ENCODE measurements around the gene PLEKHG1. TPM values are rescaled to one million over a fixed set of nuclear protein-coding genes. Genes with fewer than 3 reads are reported as not detected.

Gene PLEKHG1
- total and polyA plus RNA-seq, 2 donors (not counting 1 experiment from before 2014, with no cell fraction given) = 66.2 to 450 TPM

- peaks cover 98% of the 10 kb centered on the region for H3K79me2 ChIP-seq (ENCODE audit: control insufficient read depth, insufficient read depth, low read length)
- peak overlapping the region; percentile 91 to 94 for H3K27ac ChIP-seq (ENCODE audit: low read length in 2 of 2)
- intact Hi-C loops (cut with micrococcal nuclease) = loop anchor here (1.0 to 10.0 kb wide), 4 partner anchors 35 to 218 kb away; no protein-coding TSS in a partner anchor
- peak overlapping the region; percentile 79 for H3K9ac ChIP-seq (ENCODE audit: low read length)
- peaks cover 88% of the 10 kb centered on the region for H3K4me1 Mint-ChIP-seq
- no peak for DNase-seq
- no peaks in the 10 kb centered on the region for H3K27me3 ChIP-seq (replicated peaks in 1 of 4; ENCODE audit: control extremely low read depth in 1 of 4, control insufficient read depth in 3 of 4, insufficient read depth in 4 of 4, low read length in 3 of 4)
- CTCF ChIA-PET = interaction anchor here (0.7 to 6.6 kb wide), 9 partner anchors 8 to 218 kb away, joined by 3 to 77 read pairs (median 5); partner anchors contain the start of gene PLEKHG1
- peaks cover 80 to 84% of the 10 kb centered on the region in 2 donors for H3K4me1 ChIP-seq (ENCODE audit: control insufficient read depth in 2 of 2, insufficient read depth in 2 of 2, low read length in 2 of 2)
- POLR2A ChIA-PET = interaction anchor here (0.6 to 9.2 kb wide), 3 partner anchors 9 to 131 kb away, joined by 3 to 84 read pairs (median 4); partner anchors contain the start of gene PLEKHG1
- H3K27ac Mint-ChIP-seq = peak overlapping the region; percentile 87
- no CpG with 5 or more reads among the region's 1 CpG for WGBS (ENCODE audit: insufficient coverage)
- peak overlapping the region; percentile 77 for H3K4me2 ChIP-seq (replicated peaks; ENCODE audit: low read depth, low read length, poor library complexity, severe bottlenecking)
- peak overlapping the region; percentile 98 for H3K4me3 Mint-ChIP-seq
- H2AFZ ChIP-seq (ENCODE audit: insufficient read depth, low read depth, low read length, poor library complexity, severe bottlenecking) = no peak overlapping the region
- no peak for ATAC-seq (ENCODE audit: low read depth)
- peak overlapping the region; percentile 51 to 84 (median 75) for H3K4me3 ChIP-seq (ENCODE audit: control extremely low read depth in 1 of 5, extremely low read depth in 1 of 5, insufficient read depth in 1 of 5, low read depth in 2 of 5, low read length in 4 of 5)
- H3K36me3 ChIP-seq (replicated peaks in 1 of 2; ENCODE audit: control extremely low read depth in 1 of 2, control insufficient read depth in 1 of 2, extremely low read depth in 1 of 2, insufficient read depth in 2 of 2, low read length in 1 of 2) = peaks cover 4 to 12% of the 10 kb centered on the region in 2 experiments
- no peaks in the 10 kb centered on the region for H3K27me3 Mint-ChIP-seq
- H3K9me3 Mint-ChIP-seq (ENCODE audit: insufficient read depth) = no peaks in the 10 kb centered on the region
- H3K9me3 ChIP-seq (ENCODE audit: control extremely low read depth in 1 of 3, control insufficient read depth in 2 of 3, insufficient read depth in 1 of 3, low read length in 2 of 3) = no peaks in the 10 kb centered on the region
- no peak for TF ChIP-seq EZH2 (IDR thresholded peaks at IDR 0.05; ENCODE audit: borderline replicate concordance, insufficient read depth, low read depth, low read length, poor library complexity, severe bottlenecking)
- TF ChIP-seq, protein P1, sequence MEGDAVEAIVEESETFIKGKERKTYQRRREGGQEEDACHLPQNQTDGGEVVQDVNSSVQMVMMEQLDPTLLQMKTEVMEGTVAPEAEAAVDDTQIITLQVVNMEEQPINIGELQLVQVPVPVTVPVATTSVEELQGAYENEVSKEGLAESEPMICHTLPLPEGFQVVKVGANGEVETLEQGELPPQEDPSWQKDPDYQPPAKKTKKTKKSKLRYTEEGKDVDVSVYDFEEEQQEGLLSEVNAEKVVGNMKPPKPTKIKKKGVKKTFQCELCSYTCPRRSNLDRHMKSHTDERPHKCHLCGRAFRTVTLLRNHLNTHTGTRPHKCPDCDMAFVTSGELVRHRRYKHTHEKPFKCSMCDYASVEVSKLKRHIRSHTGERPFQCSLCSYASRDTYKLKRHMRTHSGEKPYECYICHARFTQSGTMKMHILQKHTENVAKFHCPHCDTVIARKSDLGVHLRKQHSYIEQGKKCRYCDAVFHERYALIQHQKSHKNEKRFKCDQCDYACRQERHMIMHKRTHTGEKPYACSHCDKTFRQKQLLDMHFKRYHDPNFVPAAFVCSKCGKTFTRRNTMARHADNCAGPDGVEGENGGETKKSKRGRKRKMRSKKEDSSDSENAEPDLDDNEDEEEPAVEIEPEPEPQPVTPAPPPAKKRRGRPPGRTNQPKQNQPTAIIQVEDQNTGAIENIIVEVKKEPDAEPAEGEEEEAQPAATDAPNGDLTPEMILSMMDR (IDR thresholded peaks at IDR 0.05) = no peak
- no peaks in the 10 kb centered on the region for H4K20me1 ChIP-seq (ENCODE audit: control insufficient read depth, insufficient read depth, low read length, poor library complexity, severe bottlenecking)
Observed at GRCh38 chr6:150634964-150635292, 35.2 kb downstream of the PLEKHG1 start.

DNA sequence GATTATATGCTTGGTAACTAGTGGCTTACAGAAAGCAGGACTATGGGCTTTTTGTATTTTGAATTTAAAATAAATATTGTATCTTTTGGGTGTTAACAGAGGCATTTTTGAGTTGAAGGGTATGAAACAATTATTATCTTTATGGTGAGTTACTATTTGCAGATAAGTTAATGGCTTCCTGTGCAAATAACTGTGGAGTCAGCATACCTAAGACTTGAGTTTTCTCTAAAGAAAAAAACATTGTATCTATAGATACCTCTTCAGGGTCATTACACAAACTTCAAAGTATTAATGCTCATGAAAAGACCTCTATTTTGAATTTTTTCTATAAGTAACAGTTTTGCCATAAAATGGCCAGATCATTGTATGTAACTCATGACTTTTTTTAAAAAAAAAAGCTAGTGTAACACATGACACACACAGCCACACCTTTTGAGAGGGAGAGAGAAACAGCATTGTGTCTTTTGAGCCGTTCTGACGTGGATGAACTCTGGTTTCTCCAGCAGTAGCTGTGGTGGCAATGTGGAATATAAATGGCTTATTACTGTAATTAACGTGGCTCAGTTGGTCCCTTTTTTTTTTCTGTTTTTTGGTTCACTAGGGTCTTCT lies 36.3 kb downstream of the PLEKHG1 start:
- peak overlapping the region; percentile 79 for H3K9ac ChIP-seq (ENCODE audit: low read length)
- peak overlapping the region in 3 of 5 experiments; percentile 75 to 84 (median 79) for H3K4me3 ChIP-seq (ENCODE audit: control extremely low read depth in 1 of 5, extremely low read depth in 1 of 5, insufficient read depth in 1 of 5, low read depth in 2 of 5, low read length in 4 of 5)
- peak overlapping the region; percentile 17 for H2AFZ ChIP-seq (ENCODE audit: insufficient read depth, low read depth, low read length, poor library complexity, severe bottlenecking)
- Mint-ChIP-seq H3K27ac (peak overlapping the region; percentile 84), H3K4me3 (peak overlapping the region; percentile 98), H3K27me3 (no peaks in the 10 kb centered on the region), H3K9me3 (ENCODE audit: insufficient read depth) (no peaks in the 10 kb centered on the region), H3K4me1 (peaks cover 88% of the 10 kb centered on the region)
- no peak for ATAC-seq (ENCODE audit: low read depth)
- peak overlapping the region; percentile 91 to 94 for H3K27ac ChIP-seq (ENCODE audit: low read length in 2 of 2)
- CTCF ChIA-PET = interaction anchor here (0.7 to 6.6 kb wide), 7 partner anchors 14 to 219 kb away, joined by 3 to 77 read pairs (median 7); partner anchors contain the start of gene PLEKHG1
- POLR2A ChIA-PET = interaction anchor here (1.2 to 9.2 kb wide), 2 partner anchors 13 to 35 kb away, joined by 6 to 84 read pairs; partner anchors contain the start of gene PLEKHG1
- no peaks in the 10 kb centered on the region for H4K20me1 ChIP-seq (ENCODE audit: control insufficient read depth, insufficient read depth, low read length, poor library complexity, severe bottlenecking)
- TF ChIP-seq, protein P1 (IDR thresholded peaks at IDR 0.05) = no peak
- no peak for TF ChIP-seq EZH2 (IDR thresholded peaks at IDR 0.05; ENCODE audit: borderline replicate concordance, insufficient read depth, low read depth, low read length, poor library complexity, severe bottlenecking)
- DNase-seq = peak; percentile 68
- peaks cover 80 to 84% of the 10 kb centered on the region in 2 donors for H3K4me1 ChIP-seq (ENCODE audit: control insufficient read depth in 2 of 2, insufficient read depth in 2 of 2, low read length in 2 of 2)
- 60% methylated on average over 1 of the region's 3 CpGs for WGBS (ENCODE audit: insufficient coverage)
- H3K79me2 ChIP-seq (ENCODE audit: control insufficient read depth, insufficient read depth, low read length) = peaks cover 97% of the 10 kb centered on the region
- intact Hi-C loops (cut with micrococcal nuclease) = loop anchor here (5.0 to 10.0 kb wide), 2 partner anchors 106 to 179 kb away; no protein-coding TSS in a partner anchor
- H3K36me3 ChIP-seq (replicated peaks in 1 of 2; ENCODE audit: control extremely low read depth in 1 of 2, control insufficient read depth in 1 of 2, extremely low read depth in 1 of 2, insufficient read depth in 2 of 2, low read length in 1 of 2) = peaks cover 10 to 19% of the 10 kb centered on the region in 2 experiments
- H3K4me2 ChIP-seq (replicated peaks; ENCODE audit: low read depth, low read length, poor library complexity, severe bottlenecking) = peak overlapping the region; percentile 77
- H3K9me3 ChIP-seq (ENCODE audit: control extremely low read depth in 1 of 3, control insufficient read depth in 2 of 3, insufficient read depth in 1 of 3, low read length in 2 of 3) = no peaks in the 10 kb centered on the region
- H3K27me3 ChIP-seq (replicated peaks in 1 of 4; ENCODE audit: control extremely low read depth in 1 of 4, control insufficient read depth in 3 of 4, insufficient read depth in 4 of 4, low read length in 3 of 4) = no peaks in the 10 kb centered on the region
